SU-DHL-6 (cell line): Measurements from ENCODE around the gene ZMYM4.

Experiments used
- EZH2phosphoT487 ChIP-seq: fragments of 200-600 bp; sonication (generic), shearing (Covaris generic); conservative IDR thresholded peaks from 2 replicates; pipeline ENCODE4 v1.6.1; 2018; ENCODE audit warnings: mild to moderate bottlenecking, antibody characterized with exemption, low read length, moderate library complexity, mixed read lengths
- TF ChIP-seq, protein P1 (sequence below): fragments of 200-600 bp; sonication (generic); IDR thresholded peaks from one replicate; pipeline ENCODE4 v1.5.1; 2017; ENCODE audit warnings: antibody characterized with exemption, mild to moderate bottlenecking, low read length, moderate library complexity; ENCODE audit not compliant: insufficient read depth, poor library complexity, severe bottlenecking

GRCh38 chr1:35284852-35285251 lies 16.3 kb downstream of the ZMYM4 start:
- TF ChIP-seq, protein P1, sequence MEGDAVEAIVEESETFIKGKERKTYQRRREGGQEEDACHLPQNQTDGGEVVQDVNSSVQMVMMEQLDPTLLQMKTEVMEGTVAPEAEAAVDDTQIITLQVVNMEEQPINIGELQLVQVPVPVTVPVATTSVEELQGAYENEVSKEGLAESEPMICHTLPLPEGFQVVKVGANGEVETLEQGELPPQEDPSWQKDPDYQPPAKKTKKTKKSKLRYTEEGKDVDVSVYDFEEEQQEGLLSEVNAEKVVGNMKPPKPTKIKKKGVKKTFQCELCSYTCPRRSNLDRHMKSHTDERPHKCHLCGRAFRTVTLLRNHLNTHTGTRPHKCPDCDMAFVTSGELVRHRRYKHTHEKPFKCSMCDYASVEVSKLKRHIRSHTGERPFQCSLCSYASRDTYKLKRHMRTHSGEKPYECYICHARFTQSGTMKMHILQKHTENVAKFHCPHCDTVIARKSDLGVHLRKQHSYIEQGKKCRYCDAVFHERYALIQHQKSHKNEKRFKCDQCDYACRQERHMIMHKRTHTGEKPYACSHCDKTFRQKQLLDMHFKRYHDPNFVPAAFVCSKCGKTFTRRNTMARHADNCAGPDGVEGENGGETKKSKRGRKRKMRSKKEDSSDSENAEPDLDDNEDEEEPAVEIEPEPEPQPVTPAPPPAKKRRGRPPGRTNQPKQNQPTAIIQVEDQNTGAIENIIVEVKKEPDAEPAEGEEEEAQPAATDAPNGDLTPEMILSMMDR, result no peak
- TF ChIP-seq EZH2phosphoT487, result no peak
